Kidney tubule cell (primary cell): ENCODE data around the gene GPR3.
"Not testable (repeated sequence)": the region's sequence is repeated elsewhere in the genome, so short reads cannot be mapped to it uniquely, and the experiment has no call there.

Experiments
- DNase-seq: peaks from one replicate; pipeline ENCODE4 v3.0.0-alpha.2; 2018; ENCODE audit warnings: low spot score

GPR3 gene

DNA sequence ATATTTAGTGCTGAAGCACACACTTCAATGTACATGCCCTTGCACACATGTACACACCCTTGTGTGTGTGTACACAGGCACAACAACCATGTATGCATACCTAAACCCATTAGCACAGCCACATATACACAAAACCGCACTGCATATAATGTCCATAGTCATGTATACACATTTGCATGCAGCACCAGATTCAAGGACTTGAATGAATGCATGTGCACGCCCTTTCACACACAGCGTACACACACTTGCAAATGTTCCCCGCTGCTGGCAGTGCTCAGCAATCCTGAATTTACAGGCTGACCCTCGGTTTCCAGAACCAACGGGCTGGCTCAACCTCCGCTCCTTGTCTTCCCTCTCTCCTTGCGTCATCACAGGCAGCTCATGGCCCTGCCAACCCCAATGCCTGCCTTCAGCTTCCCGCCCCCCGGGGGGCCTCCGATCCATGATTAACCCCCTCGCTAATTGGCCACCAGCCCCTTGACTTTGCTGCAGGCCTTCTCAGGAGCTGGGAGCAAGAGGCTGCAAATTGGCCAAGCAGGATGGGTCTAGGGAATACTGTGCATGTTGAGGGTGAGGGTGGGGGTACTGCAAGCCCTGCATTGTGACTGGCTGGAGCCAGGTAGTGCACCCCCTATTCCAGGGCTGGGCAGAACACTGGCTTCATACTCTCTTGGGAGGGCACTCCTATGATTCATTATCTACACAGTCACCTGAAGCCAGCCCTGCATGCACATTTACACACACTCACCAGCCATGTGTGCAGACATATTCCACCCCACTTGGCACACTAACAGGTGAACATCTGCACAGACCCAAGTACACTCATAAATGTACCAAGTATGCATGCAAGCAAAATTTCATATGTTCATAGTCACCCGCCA lies 7.9 kb downstream of the GPR3 start:
- DNase-seq: peak; percentile 37

- no peak for DNase-seq
Measured at GRCh38 chr1:27400963-27401341, 8.5 kb downstream of the GPR3 start.

- peak; percentile 71 for DNase-seq
Measured at GRCh38 chr1:27402349-27402754, 9.9 kb downstream of the GPR3 start.

DNA sequence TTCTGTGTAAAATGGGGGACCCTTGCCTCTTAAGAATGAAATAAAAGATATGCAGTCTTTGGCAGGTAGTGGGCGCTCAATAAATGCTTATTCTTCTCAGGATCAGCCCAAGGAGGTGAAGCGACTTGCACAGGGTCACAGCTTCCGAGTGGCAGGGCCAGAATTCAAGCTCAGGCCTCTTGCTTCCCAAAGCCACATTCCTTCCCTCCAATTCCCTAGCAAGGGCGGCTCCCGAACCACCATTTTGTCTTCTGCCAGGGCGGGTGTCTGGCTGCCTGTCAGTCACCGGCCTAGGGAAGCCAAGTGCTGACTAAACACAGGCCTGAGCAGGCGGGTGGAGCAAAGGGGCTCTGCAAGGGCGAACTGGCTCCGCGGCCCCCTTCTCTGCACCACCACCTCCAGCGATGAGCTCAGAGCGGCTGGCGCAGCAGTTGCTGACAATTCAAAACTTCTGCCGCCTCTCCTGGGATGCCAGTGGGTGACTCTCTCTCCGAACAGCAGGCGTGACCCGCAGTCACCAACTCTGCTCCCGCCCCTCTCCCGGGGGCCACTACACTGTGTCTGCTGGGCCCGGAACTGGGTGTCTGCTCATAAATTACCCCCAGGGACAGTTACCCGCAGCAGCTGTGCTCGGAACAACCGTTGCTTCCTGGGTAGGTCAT lies 10.8 kb downstream of the GPR3 start:
- DNase-seq: peak; percentile 29

DNA sequence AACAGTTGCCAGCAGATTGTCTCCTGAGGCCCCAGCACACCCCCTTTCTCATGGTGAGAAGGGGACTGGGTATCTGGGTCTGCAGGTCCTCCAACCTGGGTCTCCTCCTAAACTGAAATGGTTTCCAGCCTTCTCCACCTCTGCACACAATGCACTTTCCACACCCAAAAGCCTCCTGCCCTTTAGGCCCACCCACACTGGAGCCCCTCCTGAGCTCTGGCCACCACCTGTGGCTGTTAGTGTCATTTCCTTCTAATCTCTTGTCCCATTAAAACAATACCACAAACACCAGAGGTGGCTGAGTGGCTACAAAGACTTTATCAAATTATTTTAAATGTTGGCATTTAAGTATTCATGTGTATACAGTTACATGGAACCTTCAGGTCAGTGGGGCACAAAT lies 11.5 kb downstream of the GPR3 start:
- no peak for DNase-seq

DNA sequence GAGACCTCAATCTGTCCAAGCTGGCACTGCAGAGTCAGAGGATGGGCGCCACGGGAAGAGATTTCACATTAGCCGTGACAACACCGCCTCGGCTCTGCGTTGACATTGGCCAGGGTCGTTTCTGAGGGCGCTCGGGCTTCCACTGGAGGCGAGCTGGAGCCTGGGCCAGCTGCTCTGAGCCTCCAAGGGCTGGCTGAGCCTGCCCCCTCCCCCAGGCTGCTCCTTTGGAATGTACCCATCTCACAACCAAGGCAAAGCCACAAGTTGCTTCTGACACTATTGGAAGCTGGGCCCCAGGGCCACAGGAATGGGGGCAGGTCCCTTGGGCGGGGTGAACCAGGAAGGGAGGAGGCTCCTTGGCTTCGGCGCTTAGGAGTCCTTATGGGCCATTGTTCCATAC lies 12.7 kb downstream of the GPR3 start:
- peak; percentile 58 for DNase-seq

GRCh38 chr1:27405598-27406361 lies 13.4 kb downstream of the GPR3 start:
- DNase-seq: not testable (repeated sequence)

DNA sequence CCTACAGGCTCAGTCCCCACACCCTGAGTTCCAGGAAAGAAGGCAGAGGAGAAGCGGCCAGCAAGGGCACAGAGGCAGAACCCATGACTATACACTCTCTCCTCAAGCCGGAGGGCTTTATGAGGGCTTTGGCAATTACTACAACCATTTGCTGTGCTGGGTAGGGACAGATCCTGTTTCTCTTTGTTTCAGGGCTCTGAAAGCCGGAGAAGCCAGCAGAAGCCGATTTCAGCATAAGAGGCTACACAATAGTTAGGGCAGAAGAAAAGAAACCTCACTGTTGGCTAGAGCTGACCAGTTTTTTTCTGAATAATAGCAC lies 13.9 kb downstream of the GPR3 start:
- no peak for DNase-seq

DNA sequence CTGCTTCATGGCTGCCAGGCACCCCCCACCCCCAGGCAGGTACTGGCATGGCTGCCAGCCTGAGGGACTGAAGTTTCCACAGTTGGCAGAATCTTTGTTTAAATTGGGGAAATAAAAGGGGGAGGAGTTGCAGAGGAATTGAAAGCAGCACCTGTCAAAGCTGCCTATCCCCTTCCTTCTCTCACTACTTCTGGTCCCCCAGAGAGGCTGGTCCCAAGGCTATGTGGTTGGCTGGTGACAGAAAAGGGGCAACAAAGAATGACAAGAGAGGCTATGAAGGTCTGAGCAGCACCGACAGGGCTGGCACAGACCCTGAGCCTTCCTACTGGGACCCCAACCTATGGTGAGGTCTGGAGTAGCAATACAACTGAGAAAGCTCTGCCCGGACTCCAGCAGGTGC lies 14.4 kb downstream of the GPR3 start:
- DNase-seq: not testable (repeated sequence)

GRCh38 chr1:27408151-27408550 lies 15.7 kb downstream of the GPR3 start:
- DNase-seq: no peak

DNA sequence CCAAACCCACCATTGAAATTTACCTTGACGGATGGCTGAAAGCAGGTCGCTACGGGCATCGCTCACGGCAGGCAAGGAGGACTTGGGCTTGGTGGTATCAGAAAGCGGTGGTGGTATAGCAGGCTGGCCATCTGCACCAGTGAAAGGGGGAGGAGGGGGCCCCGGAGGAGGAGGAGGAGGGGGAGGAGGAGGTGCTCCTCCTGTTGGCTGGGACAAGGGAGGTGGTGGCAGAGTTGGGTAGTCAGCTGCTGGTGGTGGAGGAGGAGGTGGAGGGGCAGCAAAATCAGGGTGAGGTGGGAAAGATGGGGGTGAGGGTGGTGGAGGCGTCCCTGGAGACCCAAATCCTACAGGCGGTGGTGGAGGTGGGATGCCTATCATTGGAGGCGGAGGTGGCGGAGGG lies 17.2 kb downstream of the GPR3 start:
- no peak for DNase-seq

GRCh38 chr1:27410709-27411108 lies 18.3 kb downstream of the GPR3 start:
- no peak for DNase-seq

DNA sequence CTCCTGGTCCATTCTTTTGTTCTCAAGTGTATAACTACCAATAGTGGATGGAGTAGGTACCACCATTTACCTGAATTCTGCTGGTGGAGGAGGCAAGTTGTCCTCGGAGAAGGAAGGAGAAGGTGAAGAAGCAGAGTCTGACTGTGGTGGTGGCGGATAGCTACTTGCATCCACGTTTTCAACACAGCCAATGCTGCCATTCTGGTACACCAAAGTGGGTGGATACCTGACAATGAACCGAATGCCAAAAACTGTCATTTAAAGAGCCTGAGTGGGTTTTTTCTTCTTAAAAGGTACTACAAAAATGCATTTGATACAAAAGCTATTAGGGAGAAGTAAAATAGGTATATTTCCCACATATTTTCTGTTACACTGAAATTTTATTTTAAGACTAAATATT lies 20.1 kb downstream of the GPR3 start:
- DNase-seq: no peak

- no peak for DNase-seq
Measured at GRCh38 chr1:27413004-27413403, 20.6 kb downstream of the GPR3 start.

GRCh38 chr1:27414091-27414490 lies 21.7 kb downstream of the GPR3 start:
- DNase-seq: no peak

- peak; percentile 69 for DNase-seq
Measured at GRCh38 chr1:27416387-27417111, 24.1 kb downstream of the GPR3 start.

GRCh38 chr1:27417713-27418112 lies 25.3 kb downstream of the GPR3 start:
- no peak for DNase-seq

- peak; percentile 91 for DNase-seq
Measured at GRCh38 chr1:27418326-27419185, 26.1 kb downstream of the GPR3 start.

- no peak for DNase-seq
Measured at GRCh38 chr1:27423709-27424108, 31.3 kb downstream of the GPR3 start.

GRCh38 chr1:27427329-27427728 lies 34.9 kb downstream of the GPR3 start:
- DNase-seq: no peak

DNA sequence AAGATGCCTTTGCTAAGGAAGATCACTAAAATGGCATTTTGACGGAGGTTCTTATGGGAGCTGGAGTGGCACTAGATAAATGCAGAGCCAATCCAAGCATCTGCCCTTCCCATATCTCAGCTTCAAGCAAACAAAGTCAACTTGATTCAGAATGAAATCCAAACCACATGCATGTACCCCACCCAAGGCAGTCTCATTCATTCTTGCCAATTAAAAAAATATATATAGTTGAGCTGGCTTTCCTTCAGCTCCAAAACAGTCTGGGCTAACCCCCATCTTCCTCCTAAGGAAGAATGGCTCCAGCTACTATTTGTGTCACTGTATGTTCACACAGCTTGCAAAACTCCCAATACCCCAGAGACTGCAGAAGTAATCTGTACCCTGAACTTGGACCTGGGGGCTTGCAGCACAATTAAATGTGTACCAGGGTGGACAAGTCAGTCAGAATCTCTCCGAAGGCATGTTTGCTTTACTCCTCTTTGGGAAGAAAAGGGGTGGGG lies 35.4 kb downstream of the GPR3 start:
- DNase-seq: no peak
